ENCODE data around the gene DDX49. TPM values are rescaled to one million over a fixed set of nuclear protein-coding genes. Genes with fewer than 3 reads are reported as not detected.

DDX49 gene
- polyA plus RNA-seq, 3 donors, result 24.0 to 40.3 (median 27.5) TPM

- Histone ChIP-seq H3K9me3 (replicated peaks in 1 of 2; ENCODE audit: control insufficient read depth in 1 of 2, insufficient read depth in 1 of 2, low read length in 2 of 2) (no peaks in the 10 kb centered on the region), H3K4me1 (ENCODE audit: control insufficient read depth in 1 of 2, insufficient read depth in 2 of 2, low read length in 2 of 2) (peaks cover 83 to 89% of the 10 kb centered on the region in 2 donors), H3K27me3 (ENCODE audit: control insufficient read depth in 2 of 2, insufficient read depth in 2 of 2, low read length in 2 of 2) (no peaks in the 10 kb centered on the region), H3K79me2 (ENCODE audit: insufficient read depth, low read length) (no peaks in the 10 kb centered on the region), H3K36me3 (replicated peaks in 1 of 2; ENCODE audit: control insufficient read depth in 1 of 2, insufficient read depth in 2 of 2, low read length in 2 of 2) (no peaks in the 10 kb centered on the region), H4K20me1 (ENCODE audit: insufficient read depth, low read length) (no peaks in the 10 kb centered on the region), H3K9ac (ENCODE audit: insufficient read depth, low read length, poor library complexity, severe bottlenecking) (peak overlapping the region; percentile 66), H3K4me2 (replicated peaks; ENCODE audit: extremely low read depth, low read length, poor library complexity, severe bottlenecking) (peak overlapping the region; percentile 74), H3K27ac (ENCODE audit: low read depth in 1 of 2, low read length in 2 of 2) (peak overlapping the region; percentile 93 to 97), H2AFZ (ENCODE audit: insufficient read depth, low read depth, low read length, poor library complexity, severe bottlenecking) (peak overlapping the region; percentile 56), H3K4me3 (replicated peaks in 1 of 3; ENCODE audit: low read depth in 2 of 3, low read length in 3 of 3) (peak overlapping the region in 1 of 3 experiments; percentile 59)
- peak; percentile 66 to 78 (median 77) for DNase-seq
- Mint-ChIP-seq H3K36me3 (peaks cover 0 to 2% of the 10 kb centered on the region in 2 donors), H3K4me1 (peaks cover 61% of the 10 kb centered on the region), H3K27me3 (ENCODE audit: low read depth in 3 of 3) (peaks cover 0 to 1% (median 1%) of the 10 kb centered on the region in 3 donors), H3K27ac (peak overlapping the region; percentile 97 to 99 (median 98)), H3K9me3 (peaks cover 0 to 2% (median 0%) of the 10 kb centered on the region in 7 donors), H3K4me3 (peak overlapping the region; percentile 41 to 75)
- TF ChIP-seq, protein P1, sequence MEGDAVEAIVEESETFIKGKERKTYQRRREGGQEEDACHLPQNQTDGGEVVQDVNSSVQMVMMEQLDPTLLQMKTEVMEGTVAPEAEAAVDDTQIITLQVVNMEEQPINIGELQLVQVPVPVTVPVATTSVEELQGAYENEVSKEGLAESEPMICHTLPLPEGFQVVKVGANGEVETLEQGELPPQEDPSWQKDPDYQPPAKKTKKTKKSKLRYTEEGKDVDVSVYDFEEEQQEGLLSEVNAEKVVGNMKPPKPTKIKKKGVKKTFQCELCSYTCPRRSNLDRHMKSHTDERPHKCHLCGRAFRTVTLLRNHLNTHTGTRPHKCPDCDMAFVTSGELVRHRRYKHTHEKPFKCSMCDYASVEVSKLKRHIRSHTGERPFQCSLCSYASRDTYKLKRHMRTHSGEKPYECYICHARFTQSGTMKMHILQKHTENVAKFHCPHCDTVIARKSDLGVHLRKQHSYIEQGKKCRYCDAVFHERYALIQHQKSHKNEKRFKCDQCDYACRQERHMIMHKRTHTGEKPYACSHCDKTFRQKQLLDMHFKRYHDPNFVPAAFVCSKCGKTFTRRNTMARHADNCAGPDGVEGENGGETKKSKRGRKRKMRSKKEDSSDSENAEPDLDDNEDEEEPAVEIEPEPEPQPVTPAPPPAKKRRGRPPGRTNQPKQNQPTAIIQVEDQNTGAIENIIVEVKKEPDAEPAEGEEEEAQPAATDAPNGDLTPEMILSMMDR (IDR thresholded peaks at IDR 0.05), result no peak
- WGBS (ENCODE audit: insufficient coverage), result 0% methylated on average over 3 of the region's 12 CpGs
- intact Hi-C loops (cut with micrococcal nuclease), result no loop called here
Observed at GRCh38 chr19:18972301-18972811, 52.8 kb downstream of the DDX49 start.

GRCh38 chr19:18972851-18973250, 53.3 kb downstream of the DDX49 start:
- H3K36me3 Mint-ChIP-seq, result peaks cover 0 to 2% of the 10 kb centered on the region in 2 donors
- H3K4me3 Mint-ChIP-seq, result peak overlapping the region; percentile 5 to 75
- WGBS (ENCODE audit: insufficient coverage), result 87% methylated on average over 2 of the region's 5 CpGs
- H3K9me3 ChIP-seq (replicated peaks in 1 of 2; ENCODE audit: control insufficient read depth in 1 of 2, insufficient read depth in 1 of 2, low read length in 2 of 2), result no peaks in the 10 kb centered on the region
- H3K9ac ChIP-seq (ENCODE audit: insufficient read depth, low read length, poor library complexity, severe bottlenecking), result peak overlapping the region; percentile 66
- DNase-seq, result no peak
- H3K27me3 Mint-ChIP-seq (ENCODE audit: low read depth in 3 of 3), result peaks cover 0 to 1% (median 1%) of the 10 kb centered on the region in 3 donors
- TF ChIP-seq, protein P1 (IDR thresholded peaks at IDR 0.05), result no peak
- peaks cover 0 to 2% (median 0%) of the 10 kb centered on the region in 7 donors for H3K9me3 Mint-ChIP-seq
- no peaks in the 10 kb centered on the region for H3K27me3 ChIP-seq (ENCODE audit: control insufficient read depth in 2 of 2, insufficient read depth in 2 of 2, low read length in 2 of 2)
- H3K27ac ChIP-seq (ENCODE audit: low read depth in 1 of 2, low read length in 2 of 2), result peak overlapping the region; percentile 93 to 97
- H2AFZ ChIP-seq (ENCODE audit: insufficient read depth, low read depth, low read length, poor library complexity, severe bottlenecking), result peak overlapping the region; percentile 56
- H3K4me3 ChIP-seq (replicated peaks in 1 of 3; ENCODE audit: low read depth in 2 of 3, low read length in 3 of 3), result peak overlapping the region in 1 of 3 experiments; percentile 59
- peak overlapping the region; percentile 97 to 99 (median 98) for H3K27ac Mint-ChIP-seq
- no peaks in the 10 kb centered on the region for H3K79me2 ChIP-seq (ENCODE audit: insufficient read depth, low read length)
- peaks cover 59% of the 10 kb centered on the region for H3K4me1 Mint-ChIP-seq
- peak overlapping the region; percentile 74 for H3K4me2 ChIP-seq (replicated peaks; ENCODE audit: extremely low read depth, low read length, poor library complexity, severe bottlenecking)
- no peaks in the 10 kb centered on the region for H3K36me3 ChIP-seq (replicated peaks in 1 of 2; ENCODE audit: control insufficient read depth in 1 of 2, insufficient read depth in 2 of 2, low read length in 2 of 2)
- peaks cover 78 to 84% of the 10 kb centered on the region in 2 donors for H3K4me1 ChIP-seq (ENCODE audit: control insufficient read depth in 1 of 2, insufficient read depth in 2 of 2, low read length in 2 of 2)
- no peaks in the 10 kb centered on the region for H4K20me1 ChIP-seq (ENCODE audit: insufficient read depth, low read length)
- intact Hi-C loops (cut with micrococcal nuclease), result no loop called here
